Motor neuron (in vitro differentiated cells): ENCODE data around the gene FAM120AOS. TPM values are rescaled to one million over a fixed set of nuclear protein-coding genes. Genes with fewer than 3 reads are reported as not detected.

Experiments
- total RNA-seq, 8 experiments: library from RNA; unstranded; fragments of 300-600 nt; gene quantifications; 2 replicates each; pipeline versions ENCODE4 v1.2.3 to v1.2.4, GENCODE V29; 2022

FAM120AOS gene
- total RNA-seq, 8 experiments from 2014 or later, result 22.5 to 44.4 (median 24.9) TPM

Other genes with a start within 250 kb of the FAM120AOS start
- 100 to 1,000 TPM in 2 of 8 experiments, 10 to 100 TPM in 6; 14.2 to 137 (median 33.7) TPM for gene FAM120A, start 1.9 kb downstream of the FAM120AOS start, total RNA-seq
- gene PHF2, start 123.0 kb upstream of the FAM120AOS start, total RNA-seq, result 10 to 100 TPM; 11.5 to 29.9 (median 26.6) TPM